ENCODE results near the gene ATIC. TPM values are rescaled to one million over a fixed set of nuclear protein-coding genes. Genes with fewer than 3 reads are reported as not detected.

ATIC gene
- total RNA-seq, 1 donor from 2014 or later = 145 TPM

GRCh38 chr2:215367662-215368492, 56.0 kb downstream of the ATIC start:
- peaks cover 67% of the 10 kb centered on the region for H3K36me3 Mint-ChIP-seq (ENCODE audit: insufficient read depth)
- TF ChIP-seq CTCF (IDR thresholded peaks at IDR 0.05; ENCODE audit: unreplicated experiment) = no peak
- H3K27me3 Mint-ChIP-seq = no peaks in the 10 kb centered on the region
- peak overlapping the region; percentile 72 for H3K27ac Mint-ChIP-seq
- H3K9me3 Mint-ChIP-seq (ENCODE audit: low read depth) = no peaks in the 10 kb centered on the region
- DNase-seq (ENCODE audit: low spot score, unreplicated experiment) = no peak
- H3K4me3 Mint-ChIP-seq (ENCODE audit: low read depth) = no peak overlapping the region
- peaks cover 20% of the 10 kb centered on the region for H3K4me1 Mint-ChIP-seq (ENCODE audit: low read depth)

- no peaks in the 10 kb centered on the region for H3K9me3 Mint-ChIP-seq (ENCODE audit: low read depth)
- H3K4me3 Mint-ChIP-seq (ENCODE audit: low read depth) = no peak overlapping the region
- no peak for DNase-seq (ENCODE audit: low spot score, unreplicated experiment)
- peaks cover 20% of the 10 kb centered on the region for H3K4me1 Mint-ChIP-seq (ENCODE audit: low read depth)
- no peak for TF ChIP-seq CTCF (IDR thresholded peaks at IDR 0.05; ENCODE audit: unreplicated experiment)
- no peaks in the 10 kb centered on the region for H3K27me3 Mint-ChIP-seq
- no peak overlapping the region for H3K27ac Mint-ChIP-seq
- peaks cover 65% of the 10 kb centered on the region for H3K36me3 Mint-ChIP-seq (ENCODE audit: insufficient read depth)
Observed at GRCh38 chr2:215368493-215368809, 56.6 kb downstream of the ATIC start.

GRCh38 chr2:215369181-215369760, 57.4 kb downstream of the ATIC start:
- Mint-ChIP-seq H3K4me3 (ENCODE audit: low read depth) (no peak overlapping the region), H3K27ac (peak overlapping the region; percentile 67), H3K27me3 (no peaks in the 10 kb centered on the region), H3K4me1 (ENCODE audit: low read depth) (peaks cover 20% of the 10 kb centered on the region), H3K9me3 (ENCODE audit: low read depth) (no peaks in the 10 kb centered on the region), H3K36me3 (ENCODE audit: insufficient read depth) (peaks cover 63% of the 10 kb centered on the region)
- DNase-seq (ENCODE audit: low spot score, unreplicated experiment) = no peak
- TF ChIP-seq CTCF (IDR thresholded peaks at IDR 0.05; ENCODE audit: unreplicated experiment) = no peak

- Mint-ChIP-seq H3K27ac (peak overlapping the region; percentile 91), H3K27me3 (no peaks in the 10 kb centered on the region), H3K36me3 (ENCODE audit: insufficient read depth) (peaks cover 62% of the 10 kb centered on the region), H3K9me3 (ENCODE audit: low read depth) (no peaks in the 10 kb centered on the region), H3K4me1 (ENCODE audit: low read depth) (peaks cover 20% of the 10 kb centered on the region), H3K4me3 (ENCODE audit: low read depth) (no peak overlapping the region)
- TF ChIP-seq CTCF (IDR thresholded peaks at IDR 0.05; ENCODE audit: unreplicated experiment) = no peak
- no peak for DNase-seq (ENCODE audit: low spot score, unreplicated experiment)
Observed at GRCh38 chr2:215370112-215370965, 58.5 kb downstream of the ATIC start.
